ENCODE results near the gene SARM1.

The SARM1 gene

GRCh38 chr17:28371245-28372202 is at the start of gene SARM1:
TSS of gene SARM1 (plus strand) at chr17:28371694. CDS start at chr17:28372033, 339 bp downstream.
- H3K9ac ChIP-seq (ENCODE audit: low read depth, low read length) = peak within 1 kb of the TSS; percentile 69
- H3K4me1 ChIP-seq (ENCODE audit: insufficient read depth, low read length) = peaks cover 13% of the 10 kb centered on the region
- H3K9me3 ChIP-seq (ENCODE audit: control insufficient read depth, insufficient read depth, low read length) = no peaks in the 10 kb centered on the region
- H3K36me3 ChIP-seq (ENCODE audit: insufficient read depth, low read length) = no peaks in the 10 kb centered on the region

- 0 out of 2 replicates have a peak, but pooled peaks cover 3% of the 10 kb centered on the region for H3K4me1 ChIP-seq (ENCODE audit: insufficient read depth, low read length)
- no peak overlapping the region for H3K9ac ChIP-seq (ENCODE audit: low read depth, low read length)
- H3K9me3 ChIP-seq (ENCODE audit: control insufficient read depth, insufficient read depth, low read length) = no peaks in the 10 kb centered on the region
- H3K36me3 ChIP-seq (ENCODE audit: insufficient read depth, low read length) = peaks cover 25% of the 10 kb centered on the region; the same call in 1 of the 2 replicates
Measured at GRCh38 chr17:28324267-28324745, 47.2 kb upstream of the SARM1 start.

- H3K4me1 ChIP-seq (ENCODE audit: insufficient read depth, low read length) = 0 out of 2 replicates have a peak, but pooled peaks cover 3% of the 10 kb centered on the region
- H3K9me3 ChIP-seq (ENCODE audit: control insufficient read depth, insufficient read depth, low read length) = no peaks in the 10 kb centered on the region
- peaks cover 25% of the 10 kb centered on the region; the same call in 1 of the 2 replicates for H3K36me3 ChIP-seq (ENCODE audit: insufficient read depth, low read length)
- H3K9ac ChIP-seq (ENCODE audit: low read depth, low read length) = no peak overlapping the region
Measured at GRCh38 chr17:28324781-28325180, 46.7 kb upstream of the SARM1 start.

- Histone ChIP-seq H3K36me3 (ENCODE audit: insufficient read depth, low read length) (peaks cover 25% of the 10 kb centered on the region; the same call in 1 of the 2 replicates), H3K4me1 (ENCODE audit: insufficient read depth, low read length) (0 out of 2 replicates have a peak, but pooled peaks cover 3% of the 10 kb centered on the region), H3K9me3 (ENCODE audit: control insufficient read depth, insufficient read depth, low read length) (no peaks in the 10 kb centered on the region), H3K9ac (ENCODE audit: low read depth, low read length) (no peak overlapping the region)
Measured at GRCh38 chr17:28325211-28325610, 46.3 kb upstream of the SARM1 start.

- Histone ChIP-seq H3K9ac (ENCODE audit: low read depth, low read length) (no peak overlapping the region), H3K36me3 (ENCODE audit: insufficient read depth, low read length) (peaks cover 25% of the 10 kb centered on the region; the same call in 1 of the 2 replicates), H3K9me3 (ENCODE audit: control insufficient read depth, insufficient read depth, low read length) (no peaks in the 10 kb centered on the region), H3K4me1 (ENCODE audit: insufficient read depth, low read length) (0 out of 2 replicates have a peak, but pooled peaks cover 3% of the 10 kb centered on the region)
Measured at GRCh38 chr17:28326114-28326513, 45.4 kb upstream of the SARM1 start.

GRCh38 chr17:28327031-28327607 is 44.4 kb upstream of the SARM1 start:
- Histone ChIP-seq H3K9me3 (ENCODE audit: control insufficient read depth, insufficient read depth, low read length) (no peaks in the 10 kb centered on the region), H3K9ac (ENCODE audit: low read depth, low read length) (no peak overlapping the region), H3K4me1 (ENCODE audit: insufficient read depth, low read length) (0 out of 2 replicates have a peak, but pooled peaks cover 3% of the 10 kb centered on the region), H3K36me3 (ENCODE audit: insufficient read depth, low read length) (peaks cover 25% of the 10 kb centered on the region; the same call in 1 of the 2 replicates)

- no peak overlapping the region for H3K9ac ChIP-seq (ENCODE audit: low read depth, low read length)
- peaks cover 25% of the 10 kb centered on the region; the same call in 1 of the 2 replicates for H3K36me3 ChIP-seq (ENCODE audit: insufficient read depth, low read length)
- no peaks in the 10 kb centered on the region for H3K9me3 ChIP-seq (ENCODE audit: control insufficient read depth, insufficient read depth, low read length)
- H3K4me1 ChIP-seq (ENCODE audit: insufficient read depth, low read length) = 0 out of 2 replicates have a peak, but pooled peaks cover 3% of the 10 kb centered on the region
Measured at GRCh38 chr17:28327709-28328108, 43.8 kb upstream of the SARM1 start.

GRCh38 chr17:28328325-28328724 is 43.2 kb upstream of the SARM1 start:
- Histone ChIP-seq H3K4me1 (ENCODE audit: insufficient read depth, low read length) (no peaks in the 10 kb centered on the region), H3K36me3 (ENCODE audit: insufficient read depth, low read length) (peaks cover 25% of the 10 kb centered on the region; the same call in 1 of the 2 replicates), H3K9ac (ENCODE audit: low read depth, low read length) (no peak overlapping the region), H3K9me3 (ENCODE audit: control insufficient read depth, insufficient read depth, low read length) (no peaks in the 10 kb centered on the region)

- Histone ChIP-seq H3K9me3 (ENCODE audit: control insufficient read depth, insufficient read depth, low read length) (no peaks in the 10 kb centered on the region), H3K9ac (ENCODE audit: low read depth, low read length) (no peak overlapping the region), H3K4me1 (ENCODE audit: insufficient read depth, low read length) (peaks cover 6% of the 10 kb centered on the region), H3K36me3 (ENCODE audit: insufficient read depth, low read length) (peaks cover 25% of the 10 kb centered on the region; the same call in 1 of the 2 replicates)
Measured at GRCh38 chr17:28330671-28331070, 40.8 kb upstream of the SARM1 start.

- Histone ChIP-seq H3K4me1 (ENCODE audit: insufficient read depth, low read length) (peaks cover 10% of the 10 kb centered on the region), H3K36me3 (ENCODE audit: insufficient read depth, low read length) (peaks cover 13% of the 10 kb centered on the region; the same call in 1 of the 2 replicates), H3K9me3 (ENCODE audit: control insufficient read depth, insufficient read depth, low read length) (no peaks in the 10 kb centered on the region), H3K9ac (ENCODE audit: low read depth, low read length) (no peak overlapping the region)
Measured at GRCh38 chr17:28331891-28332420, 39.5 kb upstream of the SARM1 start.

GRCh38 chr17:28333083-28333746 is 38.3 kb upstream of the SARM1 start:
- H3K9me3 ChIP-seq (ENCODE audit: control insufficient read depth, insufficient read depth, low read length) = no peaks in the 10 kb centered on the region
- peaks cover 3% of the 10 kb centered on the region; the same call in 1 of the 2 replicates for H3K36me3 ChIP-seq (ENCODE audit: insufficient read depth, low read length)
- H3K4me1 ChIP-seq (ENCODE audit: insufficient read depth, low read length) = peaks cover 13% of the 10 kb centered on the region
- H3K9ac ChIP-seq (ENCODE audit: low read depth, low read length) = no peak overlapping the region

GRCh38 chr17:28334171-28334570 is 37.3 kb upstream of the SARM1 start:
- Histone ChIP-seq H3K9me3 (ENCODE audit: control insufficient read depth, insufficient read depth, low read length) (no peaks in the 10 kb centered on the region), H3K4me1 (ENCODE audit: insufficient read depth, low read length) (peaks cover 13% of the 10 kb centered on the region), H3K36me3 (ENCODE audit: insufficient read depth, low read length) (no peaks in the 10 kb centered on the region; the same call in 1 of the 2 replicates), H3K9ac (ENCODE audit: low read depth, low read length) (peak overlapping the region; percentile 92; the same call in 1 of the 2 replicates)

GRCh38 chr17:28334666-28335200 is 36.8 kb upstream of the SARM1 start:
- Histone ChIP-seq H3K36me3 (ENCODE audit: insufficient read depth, low read length) (no peaks in the 10 kb centered on the region), H3K9ac (ENCODE audit: low read depth, low read length) (peak overlapping the region; percentile 92; the same call in 1 of the 2 replicates), H3K4me1 (ENCODE audit: insufficient read depth, low read length) (peaks cover 13% of the 10 kb centered on the region), H3K9me3 (ENCODE audit: control insufficient read depth, insufficient read depth, low read length) (no peaks in the 10 kb centered on the region)

Data from ES-I3 (cell line).